ENCODE data around the gene C10orf67. TPM values are rescaled to one million over a fixed set of nuclear protein-coding genes. Genes with fewer than 3 reads are reported as not detected.

C10orf67 gene
- total and polyA plus RNA-seq, 2 of the 8 experiments (the other 6 are each of a cell fraction or from before 2014, with no cell fraction given), result 0.05 to 0.11 TPM

DNA sequence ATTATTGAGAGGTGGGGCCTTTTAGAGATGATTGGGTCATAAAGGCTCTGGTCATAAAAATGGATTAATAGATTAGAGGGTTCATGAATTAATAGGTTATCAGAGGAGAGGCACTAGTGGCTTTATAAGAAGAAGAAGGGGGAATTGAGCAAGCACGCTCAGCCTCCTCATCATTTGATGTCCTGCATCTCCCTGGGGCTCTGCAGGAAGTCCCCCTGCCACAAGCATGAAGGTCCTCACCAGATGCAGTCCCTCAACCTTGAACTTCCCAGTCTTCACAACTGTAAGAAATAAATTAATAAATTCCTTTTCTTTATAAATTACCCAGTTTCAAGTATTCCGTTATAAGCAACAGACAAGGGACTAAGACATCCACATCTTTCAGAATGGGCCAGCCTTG lies 17.1 kb upstream of the C10orf67 start:
- H4K91ac ChIP-seq (replicated peaks; ENCODE audit: insufficient read length, low read length), result no peak overlapping the region
- H3K79me2 ChIP-seq (ENCODE audit: control insufficient read depth in 1 of 2, insufficient read depth in 2 of 2, low read length in 2 of 2), result no peaks in the 10 kb centered on the region
- no peak overlapping the region for H2AFZ ChIP-seq (ENCODE audit: low read length)
- ChIA-PET CTCF (ENCODE audit: partially characterized antibody) (interaction anchor here (0.6 to 1.7 kb wide), 5 partner anchors 17 to 621 kb away, joined by 3 to 5 read pairs (median 4); no protein-coding TSS in a partner anchor), POLR2A (ENCODE audit: partially characterized antibody) (no interaction called here)
- H2BK15ac ChIP-seq (ENCODE audit: low read length), result no peak overlapping the region
- H2AK5ac ChIP-seq (ENCODE audit: low read depth, low read length), result no peak overlapping the region
- no peak overlapping the region for H2BK20ac ChIP-seq (ENCODE audit: low read length)
- DNase-seq (ENCODE audit: low read depth in 1 of 2, low spot score in 2 of 2) (no peak), FAIRE-seq (no peak)
- no peak overlapping the region for H3K56ac ChIP-seq (replicated peaks; ENCODE audit: insufficient read length, low read depth, low read length)
- TF ChIP-seq CHD2 (IDR thresholded peaks at IDR 0.05; ENCODE audit: low read length), result no peak
- TF ChIP-seq, protein P1, sequence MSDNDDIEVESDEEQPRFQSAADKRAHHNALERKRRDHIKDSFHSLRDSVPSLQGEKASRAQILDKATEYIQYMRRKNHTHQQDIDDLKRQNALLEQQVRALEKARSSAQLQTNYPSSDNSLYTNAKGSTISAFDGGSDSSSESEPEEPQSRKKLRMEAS (IDR thresholded peaks at IDR 0.05), result no peak
- H3K9me3 ChIP-seq (ENCODE audit: insufficient read depth in 2 of 2, low read depth in 1 of 2, low read length in 1 of 2), result no peaks in the 10 kb centered on the region
- H3K36me3 ChIP-seq (ENCODE audit: control insufficient read depth in 2 of 4, insufficient read depth in 4 of 4, low read length in 3 of 4), result no peaks in the 10 kb centered on the region
- no peak overlapping the region for H4K8ac ChIP-seq (ENCODE audit: extremely low read depth, insufficient read depth, low read length)
- H2BK12ac ChIP-seq (ENCODE audit: low read depth, low read length), result no peak overlapping the region
- no peak overlapping the region for H3K18ac ChIP-seq (ENCODE audit: extremely low read depth, low read length)
- H3K23me2 ChIP-seq (ENCODE audit: low read depth, low read length), result 0 out of 2 replicates have a peak, but pooled peaks cover 3% of the 10 kb centered on the region
- H3K79me1 ChIP-seq (ENCODE audit: low read depth, low read length), result no peaks in the 10 kb centered on the region
- H2BK120ac ChIP-seq (replicated peaks; ENCODE audit: low read depth, low read length), result no peak overlapping the region
- no peak overlapping the region for H3K27ac ChIP-seq (ENCODE audit: low read depth, low read length)
- H3K9ac ChIP-seq (replicated peaks in 1 of 4; ENCODE audit: extremely low read depth in 1 of 4, low read depth in 3 of 4, low read length in 3 of 4), result no peak overlapping the region
- no peak overlapping the region for H3K14ac ChIP-seq (ENCODE audit: insufficient read length)
- H3K23ac ChIP-seq (ENCODE audit: insufficient read length), result no peak overlapping the region
- no peak overlapping the region for H2BK5ac ChIP-seq (ENCODE audit: low read depth, low read length)
- no peak overlapping the region for H4K5ac ChIP-seq (ENCODE audit: insufficient read length, low read depth, low read length)
- no peaks in the 10 kb centered on the region for H4K20me1 ChIP-seq (replicated peaks in 1 of 2; ENCODE audit: control insufficient read depth in 1 of 2, insufficient read depth in 2 of 2, low read length in 2 of 2)
- no peaks in the 10 kb centered on the region for H3K4me1 ChIP-seq (replicated peaks in 1 of 4; ENCODE audit: control insufficient read depth in 3 of 4, insufficient read depth in 4 of 4, low read length in 3 of 4)
- H3K4me3 ChIP-seq (ENCODE audit: extremely low read depth in 1 of 4, insufficient read depth in 2 of 4, low read depth in 3 of 4, low read length in 4 of 4), result no peak overlapping the region
- no peaks in the 10 kb centered on the region for H3K27me3 ChIP-seq (replicated peaks in 1 of 4; ENCODE audit: control insufficient read depth in 3 of 4, extremely low read depth in 1 of 4, insufficient read depth in 3 of 4, low read length in 3 of 4)
- no peak overlapping the region for H3K4ac ChIP-seq (replicated peaks; ENCODE audit: insufficient read length, low read depth, low read length)
- WGBS, 2 experiments (ENCODE audit: extremely low coverage in 1 of 2, insufficient coverage in 1 of 2, insufficient read length in 1 of 2, insufficient replicate concordance in 2 of 2, low coverage in 1 of 2, low lambda C conversion rate in 2 of 2, missing lambda C conversion rate in 1 of 2), result 93% methylated on average over 2 of the region's 2 CpGs; no CpG with 5 or more reads in 1 of the 2 experiments
- H3K4me2 ChIP-seq (ENCODE audit: insufficient read depth in 1 of 2, low read depth in 2 of 2, low read length in 2 of 2), result no peak overlapping the region

Data from H1 (cell line).